NT2/D1 (cell line): ENCODE data around the gene NHS.
A peak's percentile ranks its signal among the peaks of the same experiment; 100 is the strongest.

Source experiments
- DNase-seq: peaks from one replicate; pipeline ENCODE4 v3.0.0-alpha.2; 2011; ENCODE audit warnings: low read depth, low spot score
- H3K27me3 ChIP-seq: 2 replicates; pipeline ENCODE4 v1.6.0; 2011; ENCODE audit warnings: mild to moderate bottlenecking; ENCODE audit not compliant: insufficient read length, insufficient read depth
- H3K36me3 ChIP-seq: 2 replicates; pipeline ENCODE4 v1.6.1; 2011; ENCODE audit warnings: mild to moderate bottlenecking, low read length, mixed read lengths; ENCODE audit not compliant: insufficient read depth, insufficient read length
- H3K4me1 ChIP-seq: 2 replicates; pipeline ENCODE4 v1.5.1; 2011; ENCODE audit not compliant: insufficient read depth, insufficient read length
- H3K4me3 ChIP-seq: 2 replicates; pipeline ENCODE4 v1.5.1; 2011; ENCODE audit warnings: low read depth; ENCODE audit not compliant: insufficient read length
- H3K9ac ChIP-seq: 2 replicates; pipeline ENCODE4 v1.6.0; 2011; ENCODE audit warnings: low read depth; ENCODE audit not compliant: insufficient read length
- H3K9me3 ChIP-seq: 2 replicates; pipeline ENCODE4 v1.5.1; 2011; ENCODE audit warnings: mild to moderate bottlenecking, low read length; ENCODE audit not compliant: insufficient read depth
- SUZ12 ChIP-seq: IDR thresholded peaks from 2 replicates; pipeline ENCODE4 v1.6.1; 2011; ENCODE audit not compliant: insufficient read length, insufficient read depth; ENCODE audit errors: extremely low read depth
- YY1 ChIP-seq: IDR thresholded peaks from 2 replicates; pipeline ENCODE4 v1.6.1; 2011; ENCODE audit not compliant: insufficient read length, insufficient read depth
- ZNF274 ChIP-seq: IDR thresholded peaks from 2 replicates; pipeline ENCODE4 v1.6.1; 2011; ENCODE audit warnings: mild to moderate bottlenecking, low read depth, low read length

Gene NHS

DNA sequence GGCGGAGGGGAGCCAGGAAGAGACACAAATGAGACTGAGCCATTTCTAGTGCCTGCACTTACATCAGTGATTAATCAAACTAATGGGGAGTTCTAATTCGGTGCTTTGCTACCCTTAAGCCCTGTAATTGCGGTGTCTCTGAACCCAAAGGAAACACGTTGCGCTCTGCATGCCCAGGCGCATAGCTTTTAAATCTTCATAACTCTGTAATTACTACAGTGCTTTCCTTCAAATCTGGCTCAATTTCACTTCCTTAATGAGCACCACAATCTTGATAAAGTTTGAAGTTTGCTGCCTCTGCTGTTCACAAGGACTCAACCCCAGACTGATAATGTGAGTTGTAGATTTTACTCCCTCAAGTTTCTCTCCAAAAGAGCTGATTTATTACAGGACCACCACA, 5.7 kb upstream of the NHS start:
- no peaks in the 10 kb centered on the region for H3K27me3 ChIP-seq
- no peaks in the 10 kb centered on the region for H3K9me3 ChIP-seq
- DNase-seq = no peak
- H3K9ac ChIP-seq = no peak overlapping the region
- H3K36me3 ChIP-seq = no peaks in the 10 kb centered on the region
- TF ChIP-seq YY1 (no peak), SUZ12 (no peak), ZNF274 (no peak)
- H3K4me1 ChIP-seq = no peaks in the 10 kb centered on the region
- no peak overlapping the region for H3K4me3 ChIP-seq

GRCh38 chrX:17370191-17370590, 4.8 kb upstream of the NHS start:
- no peaks in the 10 kb centered on the region for H3K9me3 ChIP-seq
- TF ChIP-seq ZNF274 = no peak
- TF ChIP-seq SUZ12 = no peak
- no peak for TF ChIP-seq YY1
- H3K9ac ChIP-seq = no peak overlapping the region
- no peaks in the 10 kb centered on the region for H3K36me3 ChIP-seq
- no peak for DNase-seq
- H3K27me3 ChIP-seq = no peaks in the 10 kb centered on the region
- no peak overlapping the region for H3K4me3 ChIP-seq
- no peaks in the 10 kb centered on the region for H3K4me1 ChIP-seq

- Histone ChIP-seq H3K9ac (no peak overlapping the region), H3K4me3 (no peak overlapping the region), H3K9me3 (no peaks in the 10 kb centered on the region), H3K27me3 (peaks cover 12% of the 10 kb centered on the region), H3K4me1 (no peaks in the 10 kb centered on the region), H3K36me3 (no peaks in the 10 kb centered on the region)
- TF ChIP-seq ZNF274 = no peak
- TF ChIP-seq SUZ12 = no peak
- TF ChIP-seq YY1 = no peak
- DNase-seq = no peak
These were observed 2.9 kb upstream of the NHS start for GRCh38 chrX:17372052-17372451.

GRCh38 chrX:17373337-17373736, 1.7 kb upstream of the NHS start:
- no peaks in the 10 kb centered on the region for H3K4me1 ChIP-seq

GRCh38 chrX:17375367-17375636, 302 bp downstream of the NHS start:
- no peak for DNase-seq
- no peaks in the 10 kb centered on the region for H3K9me3 ChIP-seq
- H3K4me3 ChIP-seq = peak overlapping the region; percentile 76
- TF ChIP-seq SUZ12 = no peak
- TF ChIP-seq ZNF274 = no peak
- TF ChIP-seq YY1 = no peak
- H3K4me1 ChIP-seq = no peaks in the 10 kb centered on the region
- peaks cover 26% of the 10 kb centered on the region for H3K27me3 ChIP-seq
- H3K9ac ChIP-seq = peak overlapping the region; percentile 91
- H3K36me3 ChIP-seq = no peaks in the 10 kb centered on the region

More at GRCh38 chrX:17373337-17373736, 1.7 kb upstream of the NHS start:
- no peaks in the 10 kb centered on the region for H3K36me3 ChIP-seq
- H3K9ac ChIP-seq = no peak overlapping the region
- no peak for DNase-seq
- TF ChIP-seq ZNF274 (no peak), YY1 (no peak), SUZ12 (no peak)
- peaks cover 25% of the 10 kb centered on the region for H3K27me3 ChIP-seq
- no peak overlapping the region for H3K4me3 ChIP-seq
- H3K9me3 ChIP-seq = no peaks in the 10 kb centered on the region

DNA sequence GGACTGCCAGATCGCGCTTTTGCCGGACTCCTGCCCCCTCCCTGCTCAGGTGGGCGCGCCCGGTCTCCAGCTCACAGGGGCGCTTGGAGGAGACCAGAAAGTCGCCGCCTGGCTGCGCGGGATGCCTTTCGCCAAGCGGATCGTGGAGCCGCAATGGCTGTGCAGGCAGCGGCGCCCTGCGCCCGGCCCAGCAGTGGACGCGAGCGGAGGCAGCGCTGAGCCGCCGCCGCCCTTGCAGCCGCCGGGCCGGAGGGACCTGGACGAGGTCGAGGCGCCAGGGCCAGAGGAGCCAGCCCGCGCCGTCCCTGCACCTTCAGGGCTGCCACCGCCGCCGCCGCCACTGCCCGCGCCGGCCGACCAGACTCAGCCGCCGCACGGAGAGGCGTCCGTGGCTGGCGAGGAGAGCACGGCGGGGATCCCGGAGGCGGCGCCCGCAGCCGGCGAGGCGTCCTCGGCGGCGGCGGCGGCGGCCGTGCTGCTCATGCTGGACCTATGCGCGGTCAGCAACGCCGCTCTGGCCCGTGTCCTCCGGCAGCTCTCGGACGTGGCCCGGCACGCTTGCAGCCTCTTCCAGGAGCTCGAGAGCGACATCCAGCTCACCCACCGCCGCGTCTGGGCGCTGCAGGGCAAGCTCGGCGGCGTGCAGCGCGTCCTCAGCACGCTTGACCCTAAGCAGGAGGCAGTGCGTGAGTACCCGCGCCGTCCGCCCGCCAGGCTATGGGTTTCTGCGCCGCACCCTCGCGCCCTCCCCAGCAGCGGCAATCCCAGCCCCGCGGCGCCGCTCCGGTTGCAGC, 834 bp downstream of the NHS start:
- Histone ChIP-seq H3K9ac (peak overlapping the region; percentile 91), H3K9me3 (0 out of 2 replicates have a peak, but pooled peaks cover under 1% of the 10 kb centered on the region), H3K36me3 (no peaks in the 10 kb centered on the region), H3K27me3 (peaks cover 26% of the 10 kb centered on the region), H3K4me3 (peak overlapping the region; percentile 76), H3K4me1 (no peaks in the 10 kb centered on the region)
- no peak for TF ChIP-seq SUZ12
- no peak for TF ChIP-seq YY1
- TF ChIP-seq ZNF274 = no peak
- no peak for DNase-seq

GRCh38 chrX:17376431-17377077, 1.6 kb downstream of the NHS start:
- no peaks in the 10 kb centered on the region for H3K4me1 ChIP-seq
- no peaks in the 10 kb centered on the region for H3K36me3 ChIP-seq
- peaks cover 26% of the 10 kb centered on the region for H3K27me3 ChIP-seq
- H3K4me3 ChIP-seq = peak overlapping the region; percentile 76
- TF ChIP-seq ZNF274 (no peak), SUZ12 (no peak), YY1 (no peak)
- peaks cover 7% of the 10 kb centered on the region for H3K9me3 ChIP-seq
- no peak for DNase-seq
- H3K9ac ChIP-seq = peak overlapping the region; percentile 91
